Mesenchymal stem cell (in vitro differentiated cells and primary cell): ENCODE results near the gene HARBI1.

Experiments
- DNase-seq: peaks from one replicate; pipeline ENCODE4 v3.0.0-alpha.2; 2013
- H2AFZ ChIP-seq: one replicate; pipeline ENCODE4 v1.6.1; 2013; ENCODE audit warnings: low read depth, mild to moderate bottlenecking, control low read depth, inconsistent platforms, low read length, moderate library complexity
- H2AK5ac ChIP-seq: 2 replicates; pipeline ENCODE4 v1.6.1; 2013; ENCODE audit warnings: low read length, moderate library complexity, mild to moderate bottlenecking, inconsistent platforms; ENCODE audit not compliant: severe bottlenecking
- H2BK120ac ChIP-seq: one replicate; pipeline ENCODE4 v1.6.1; 2013; ENCODE audit warnings: low read depth, mild to moderate bottlenecking, inconsistent platforms, low read length, moderate library complexity
- H2BK12ac ChIP-seq, 2 experiments: one replicate each; pipeline ENCODE4 v1.6.1; 2013; ENCODE audit warnings: inconsistent platforms in 2 of 2, low read length in 2 of 2, mild to moderate bottlenecking in 2 of 2, moderate library complexity in 2 of 2, control low read depth in 1 of 2
- H2BK15ac ChIP-seq: one replicate; pipeline ENCODE4 v1.6.1; 2013; ENCODE audit warnings: mild to moderate bottlenecking, low read depth, inconsistent platforms; ENCODE audit not compliant: poor library complexity, severe bottlenecking
- H2BK5ac ChIP-seq: 2 replicates; pipeline ENCODE4 v1.6.1; 2013; ENCODE audit warnings: low read depth, mild to moderate bottlenecking, low read length, control low read depth, inconsistent platforms; ENCODE audit not compliant: poor library complexity, severe bottlenecking
- H3K14ac ChIP-seq, 2 experiments: one replicate each; pipeline ENCODE4 v1.6.1; 2013; ENCODE audit warnings: inconsistent platforms in 2 of 2, low read length in 2 of 2, control low read depth in 1 of 2, mild to moderate bottlenecking in 1 of 2, moderate library complexity in 1 of 2
- H3K18ac ChIP-seq, 2 experiments: one replicate each; pipeline ENCODE4 v1.6.1; 2013; ENCODE audit warnings: inconsistent platforms in 2 of 2, low read length in 2 of 2, control low read depth in 1 of 2, low read depth in 1 of 2, mild to moderate bottlenecking in 1 of 2
- H3K23ac ChIP-seq, 2 experiments: one replicate each; pipeline ENCODE4 v1.6.1; 2013; ENCODE audit warnings: inconsistent platforms in 2 of 2, low read length in 2 of 2, mild to moderate bottlenecking in 2 of 2, moderate library complexity in 2 of 2, control low read depth in 1 of 2
- H3K27ac ChIP-seq: 2 replicates; pipeline ENCODE4 v1.5.1; 2013; ENCODE audit warnings: mild to moderate bottlenecking, moderate library complexity, low read length, control low read depth, inconsistent platforms; ENCODE audit not compliant: poor library complexity, severe bottlenecking
- H3K27me3 ChIP-seq, 2 experiments: 2 replicates each; pipeline versions ENCODE4 v1.6.1 to v1.7.0; 2013; ENCODE audit warnings: low read length in 2 of 2, mild to moderate bottlenecking in 2 of 2, moderate library complexity in 2 of 2, control low read depth in 1 of 2, inconsistent platforms in 1 of 2; ENCODE audit not compliant: control insufficient read depth in 1 of 2, insufficient read depth in 1 of 2
- H3K36me3 ChIP-seq, 2 experiments: 2 replicates each; pipeline versions ENCODE4 v1.6.1 to v1.7.0; 2013; ENCODE audit warnings: low read length in 2 of 2, control low read depth in 1 of 2, inconsistent platforms in 1 of 2, low read depth in 1 of 2, mild to moderate bottlenecking in 1 of 2; ENCODE audit not compliant: insufficient read depth in 2 of 2, control insufficient read depth in 1 of 2
- H3K4ac ChIP-seq, 2 experiments: one replicate each; pipeline ENCODE4 v1.6.1; 2013; ENCODE audit warnings: inconsistent platforms in 2 of 2, low read length in 2 of 2, mild to moderate bottlenecking in 2 of 2, moderate library complexity in 2 of 2, control low read depth in 1 of 2, low read depth in 1 of 2
- H3K4me1 ChIP-seq: 2 replicates; pipeline ENCODE4 v1.6.1; 2013; ENCODE audit warnings: low read depth, low read length, control low read depth; ENCODE audit not compliant: control insufficient read depth, insufficient read depth
- H3K4me2 ChIP-seq: 2 replicates; pipeline ENCODE4 v1.6.1; 2013; ENCODE audit warnings: low read length, mild to moderate bottlenecking, inconsistent platforms; ENCODE audit not compliant: poor library complexity, severe bottlenecking
- H3K4me3 ChIP-seq, 2 experiments: 2 replicates each; pipeline versions ENCODE4 v1.5.1 to v1.7.0; 2013; ENCODE audit warnings: low read length in 2 of 2, mild to moderate bottlenecking in 2 of 2, control low read depth in 1 of 2, low read depth in 1 of 2; ENCODE audit not compliant: insufficient read depth in 1 of 2
- H3K79me1 ChIP-seq: replicated peaks from 2 replicates; pipeline ENCODE4 v1.6.1; 2013; ENCODE audit warnings: mild to moderate bottlenecking, control low read depth, low read length, inconsistent platforms; ENCODE audit not compliant: poor library complexity, severe bottlenecking
- H3K9ac ChIP-seq: 2 replicates; pipeline ENCODE4 v1.7.0; 2013; ENCODE audit warnings: mild to moderate bottlenecking, low read length, moderate library complexity
- H3K9me3 ChIP-seq: 2 replicates; pipeline ENCODE4 v1.7.0; 2013; ENCODE audit warnings: mild to moderate bottlenecking, low read length; ENCODE audit not compliant: control insufficient read depth
- H4K8ac ChIP-seq: one replicate; pipeline ENCODE4 v1.6.1; 2013; ENCODE audit warnings: inconsistent platforms, mild to moderate bottlenecking, low read length, moderate library complexity
- H4K91ac ChIP-seq: one replicate; pipeline ENCODE4 v1.6.1; 2013; ENCODE audit warnings: mild to moderate bottlenecking, low read length, inconsistent platforms
- WGBS: methylation state at CpG from one replicate; pipeline ENCODE4 v1.1.7; 2013; ENCODE audit warnings: mixed read lengths; 5-methylcytosine and 5-hydroxymethylcytosine counted together

Gene HARBI1

GRCh38 chr11:46633291-46634217, 16.5 kb upstream of the HARBI1 start:
- Histone ChIP-seq H3K79me1 (peaks cover 23% of the 10 kb centered on the region), H3K9ac (no peak overlapping the region), H2BK120ac (no peak overlapping the region), H3K23ac (no peak overlapping the region), H4K8ac (no peak overlapping the region), H3K9me3 (no peaks in the 10 kb centered on the region), H3K36me3 (peaks cover 18 to 55% of the 10 kb centered on the region in 2 experiments), H2BK5ac (no peak overlapping the region), H3K18ac (no peak overlapping the region), H2BK12ac (no peak overlapping the region), H3K4me2 (no peak overlapping the region), H4K91ac (no peak overlapping the region), H3K4ac (no peak overlapping the region), H3K27ac (no peak overlapping the region), H3K4me1 (no peaks in the 10 kb centered on the region), H3K27me3 (no peaks in the 10 kb centered on the region), H3K4me3 (no peak overlapping the region), H3K14ac (no peak overlapping the region), H2AFZ (no peak overlapping the region), H2BK15ac (no peak overlapping the region), H2AK5ac (no peak overlapping the region)
- no peak for DNase-seq
- WGBS: 96% methylated on average over 20 of the region's 22 CpGs

DNA sequence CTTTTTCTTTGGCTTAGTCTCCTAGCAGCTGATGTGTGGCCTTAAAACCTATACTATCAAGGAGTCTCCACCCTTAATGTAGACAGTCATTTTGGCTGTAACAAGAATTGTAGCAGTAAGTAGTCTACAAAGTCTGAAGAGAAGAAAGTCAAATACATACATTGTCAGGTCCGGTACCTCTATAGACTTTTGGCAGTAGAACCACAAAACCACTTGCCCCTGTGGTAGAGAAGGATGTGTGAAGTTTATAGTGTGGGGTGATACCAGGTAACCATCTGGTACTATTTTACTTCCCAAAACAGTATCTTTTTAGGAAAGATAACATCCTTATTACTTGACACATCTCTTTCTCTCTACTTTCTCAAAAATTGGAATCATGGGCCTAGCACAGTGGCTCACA, 15.5 kb upstream of the HARBI1 start:
- no peak overlapping the region for H2BK15ac ChIP-seq
- no peaks in the 10 kb centered on the region for H3K4me1 ChIP-seq
- H3K4me2 ChIP-seq: no peak overlapping the region
- H2BK120ac ChIP-seq: no peak overlapping the region
- H3K9me3 ChIP-seq: no peaks in the 10 kb centered on the region
- peaks cover 20 to 47% of the 10 kb centered on the region in 2 experiments for H3K36me3 ChIP-seq
- DNase-seq: no peak
- H3K79me1 ChIP-seq: peaks cover 29% of the 10 kb centered on the region
- H4K8ac ChIP-seq: no peak overlapping the region
- no peak overlapping the region for H3K14ac ChIP-seq
- no peak overlapping the region for H2BK5ac ChIP-seq
- no peak overlapping the region for H2AFZ ChIP-seq
- no peak overlapping the region for H3K9ac ChIP-seq
- no peak overlapping the region for H3K4ac ChIP-seq
- H4K91ac ChIP-seq: no peak overlapping the region
- H3K18ac ChIP-seq: no peak overlapping the region
- H3K4me3 ChIP-seq: no peak overlapping the region
- H3K27ac ChIP-seq: no peak overlapping the region
- H2AK5ac ChIP-seq: no peak overlapping the region
- no CpG with 5 or more reads among the region's 1 CpG for WGBS
- H3K23ac ChIP-seq: no peak overlapping the region
- no peak overlapping the region for H2BK12ac ChIP-seq
- H3K27me3 ChIP-seq: no peaks in the 10 kb centered on the region

DNA sequence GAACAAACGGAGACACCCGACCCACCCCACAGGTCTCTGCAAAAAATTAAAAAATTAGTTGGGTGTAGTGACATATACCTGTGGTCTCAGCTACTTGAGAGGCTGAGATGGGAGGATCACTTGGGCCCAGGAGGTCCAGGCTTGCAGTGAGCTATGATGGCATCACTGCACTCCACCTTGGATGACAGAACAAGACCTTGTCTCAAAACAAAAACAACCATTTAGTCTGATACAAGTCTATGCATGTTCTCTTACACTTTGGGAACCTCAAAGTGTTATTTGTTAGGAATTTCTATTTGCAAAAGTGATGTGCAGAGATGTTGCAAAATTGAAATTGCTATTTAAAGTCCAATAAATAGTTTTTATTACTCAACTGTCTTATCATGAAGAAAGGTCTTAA, 14.6 kb upstream of the HARBI1 start:
- Histone ChIP-seq H2AFZ (no peak overlapping the region), H3K18ac (no peak overlapping the region), H3K9ac (no peak overlapping the region), H4K8ac (no peak overlapping the region), H3K4me2 (no peak overlapping the region), H2AK5ac (no peak overlapping the region), H3K4ac (no peak overlapping the region), H3K27me3 (no peaks in the 10 kb centered on the region), H3K14ac (no peak overlapping the region), H2BK15ac (no peak overlapping the region), H3K23ac (no peak overlapping the region), H3K9me3 (no peaks in the 10 kb centered on the region), H4K91ac (no peak overlapping the region), H2BK12ac (no peak overlapping the region), H3K36me3 (peaks cover 21 to 49% of the 10 kb centered on the region in 2 experiments), H2BK5ac (no peak overlapping the region), H3K27ac (no peak overlapping the region), H3K79me1 (peaks cover 32% of the 10 kb centered on the region), H3K4me3 (no peak overlapping the region), H2BK120ac (no peak overlapping the region), H3K4me1 (no peaks in the 10 kb centered on the region)
- no peak for DNase-seq
- 100% methylated on average over 2 of the region's 2 CpGs for WGBS

- Histone ChIP-seq H3K9ac (no peak overlapping the region), H3K23ac (no peak overlapping the region), H3K14ac (no peak overlapping the region), H3K4me2 (no peak overlapping the region), H3K27ac (no peak overlapping the region), H2BK15ac (no peak overlapping the region), H3K79me1 (peaks cover 38% of the 10 kb centered on the region), H3K4me1 (no peaks in the 10 kb centered on the region), H2BK12ac (no peak overlapping the region), H3K4me3 (no peak overlapping the region), H3K27me3 (no peaks in the 10 kb centered on the region), H3K36me3 (peaks cover 29 to 48% of the 10 kb centered on the region in 2 experiments), H2AFZ (no peak overlapping the region), H2BK5ac (no peak overlapping the region), H2AK5ac (no peak overlapping the region), H2BK120ac (no peak overlapping the region), H4K8ac (no peak overlapping the region), H3K18ac (no peak overlapping the region), H4K91ac (no peak overlapping the region), H3K4ac (no peak overlapping the region), H3K9me3 (no peaks in the 10 kb centered on the region)
- WGBS: 100% methylated on average over 1 of the region's 1 CpG
- DNase-seq: no peak
These were observed 13.2 kb upstream of the HARBI1 start for GRCh38 chr11:46630237-46630636.
